AML-193 (cell line): Measurements from ENCODE around the gene VPS50.
"Not testable (repeated sequence)": the region's sequence is repeated elsewhere in the genome, so short reads cannot be mapped to it uniquely, and the experiment has no call there.

Experiments
- DNase-seq, 2 experiments: peaks; one replicate each; lab custom pipeline; 2025; lab: John Stamatoyannopoulos, UW

VPS50 gene

DNA sequence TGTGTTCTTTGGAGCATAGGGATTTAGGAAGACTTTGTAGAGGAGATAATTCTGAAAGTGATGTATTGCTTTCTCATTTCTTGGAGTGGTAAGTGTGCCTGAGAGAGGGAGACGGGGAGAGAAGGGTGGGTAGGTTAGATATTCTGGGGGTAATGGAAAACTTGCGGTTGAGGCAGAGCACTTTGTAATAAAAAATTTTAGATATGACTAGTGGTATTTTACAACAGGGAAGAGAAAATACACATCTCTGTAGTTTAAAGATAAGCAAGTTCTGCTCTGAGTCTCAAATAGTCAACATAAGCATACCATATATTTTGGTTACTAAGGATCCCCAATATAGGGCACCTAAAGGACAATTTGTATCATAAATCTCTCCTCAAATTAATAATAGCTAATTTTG is 6.6 kb downstream of the VPS50 start:
- no peak for DNase-seq

DNA sequence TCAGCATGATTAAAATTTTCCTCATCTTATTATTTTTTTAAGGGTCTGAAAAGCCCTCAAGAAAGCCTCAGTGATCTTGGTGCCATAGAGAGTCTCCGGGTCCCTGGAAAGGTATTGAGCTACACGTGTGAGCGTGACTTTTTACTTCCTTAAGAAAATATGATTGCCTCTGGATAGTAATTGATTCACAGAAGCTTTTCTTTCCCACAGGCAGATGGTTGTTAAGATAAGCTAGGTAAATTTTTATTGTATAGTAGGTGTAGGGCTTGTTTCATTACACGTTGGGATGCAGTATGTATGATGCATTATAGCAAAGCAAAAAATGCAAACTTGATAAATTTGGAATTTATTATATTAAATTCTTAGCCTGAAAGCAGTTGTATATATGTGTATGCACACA is 7.7 kb downstream of the VPS50 start:
- DNase-seq, result no peak

DNA sequence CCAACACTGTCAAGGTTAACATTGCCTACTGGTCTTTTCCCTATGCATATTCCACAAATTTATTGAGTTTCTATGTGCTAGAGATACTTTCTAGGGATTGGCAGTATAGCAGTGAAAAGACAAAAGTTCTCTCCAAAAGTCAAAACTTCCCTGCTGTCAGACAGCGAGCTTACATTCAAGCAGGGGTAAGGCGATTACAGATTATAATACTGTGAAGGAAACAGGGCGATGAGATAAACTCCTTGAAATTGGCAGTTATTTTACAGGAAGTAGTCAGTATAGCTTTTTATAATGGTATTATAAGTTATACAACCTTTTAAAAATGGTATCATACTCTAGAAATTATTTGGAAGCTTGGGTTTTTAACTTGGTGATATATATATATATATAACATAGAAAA is 9.9 kb downstream of the VPS50 start:
- DNase-seq, result no peak

DNA sequence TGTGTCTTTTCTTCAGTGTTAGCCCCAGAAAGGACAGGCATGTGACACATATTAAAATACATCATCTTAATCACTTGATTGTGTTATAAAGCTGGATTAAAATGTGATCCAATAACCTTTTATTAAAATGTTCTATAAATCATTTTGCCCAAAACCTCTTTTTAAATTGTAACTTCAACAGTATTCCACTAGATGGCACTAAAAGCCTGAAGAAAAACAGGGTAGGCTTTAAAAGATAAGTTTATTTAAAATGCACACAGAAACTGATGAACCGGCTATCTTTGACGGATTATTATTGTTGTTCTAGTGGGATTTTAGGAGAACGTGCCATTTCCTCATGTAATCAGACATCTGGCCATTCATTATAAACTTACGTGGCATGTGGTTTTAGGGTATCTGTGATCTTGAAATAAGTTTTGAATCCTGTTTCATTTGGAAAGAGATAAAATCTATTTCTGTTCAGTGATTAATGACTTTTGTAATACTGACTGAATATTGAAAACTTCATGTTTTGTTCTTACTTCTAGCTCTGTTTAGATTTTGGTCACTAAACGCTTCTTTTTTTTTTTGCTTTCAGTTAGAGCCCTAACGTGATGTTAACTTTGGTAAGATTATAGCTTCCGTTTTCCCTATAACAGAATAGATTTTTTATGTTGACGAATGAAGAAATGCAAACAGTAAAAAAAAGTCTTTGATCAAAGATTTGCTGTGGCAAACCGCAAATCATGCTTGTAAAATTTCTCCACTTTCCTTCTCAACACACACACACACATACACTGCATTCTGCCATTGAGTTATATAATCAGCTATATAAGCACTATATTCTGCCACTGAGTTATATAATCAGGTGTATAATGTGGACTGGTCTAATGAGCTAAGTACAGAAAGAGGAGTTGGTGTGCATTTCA is 13.6 kb downstream of the VPS50 start:
- peak; percentile 25 to 51 for DNase-seq

DNA sequence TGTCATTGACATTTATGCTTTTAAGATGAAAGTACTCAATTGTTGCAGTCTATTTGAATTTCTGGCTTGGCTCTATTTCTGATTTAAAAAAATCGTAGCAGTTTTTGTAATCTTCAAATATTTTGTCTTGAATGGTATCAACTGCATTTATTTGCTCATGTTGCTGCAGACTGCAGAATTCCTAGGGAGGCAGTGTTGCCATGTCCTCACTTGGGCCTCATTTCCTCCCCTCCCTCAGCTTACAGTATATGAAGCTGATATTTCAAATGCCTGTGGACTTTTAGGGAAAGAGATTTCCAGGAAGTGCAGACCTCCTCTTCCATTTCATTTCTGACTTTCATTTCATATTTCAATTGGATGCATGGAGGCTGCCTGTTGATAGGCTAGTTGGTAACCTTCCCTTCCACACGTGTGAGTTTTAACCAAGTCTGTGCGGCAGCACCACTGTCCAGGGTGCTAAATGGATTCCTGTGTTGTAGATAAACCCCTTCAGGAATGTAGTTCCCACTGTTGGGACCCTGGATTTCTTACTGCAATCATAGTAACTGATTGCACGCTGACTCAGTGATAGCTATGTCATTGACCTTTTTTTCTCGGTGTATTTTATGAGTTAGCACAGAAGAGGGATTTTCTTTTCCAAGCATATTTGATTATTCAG is 17.5 kb downstream of the VPS50 start:
- no peak for DNase-seq

DNA sequence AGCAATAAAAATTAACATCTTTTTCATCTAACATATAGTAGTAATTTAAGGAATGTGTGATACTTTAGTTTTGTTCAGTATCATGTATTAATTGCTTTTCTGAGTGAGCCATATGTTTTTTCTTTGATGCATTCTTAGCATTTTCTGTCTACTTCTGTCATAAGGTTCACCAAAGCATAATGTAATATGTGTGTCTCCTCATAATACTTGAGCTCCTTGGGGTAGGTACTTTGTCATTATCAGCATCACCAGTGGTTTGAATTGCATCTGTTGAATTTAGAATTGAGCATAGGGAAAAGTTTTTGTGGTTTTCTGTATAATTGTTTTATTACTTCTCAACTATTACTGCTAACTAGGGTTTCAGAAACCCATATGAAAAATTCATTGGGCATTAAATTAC is 26.5 kb downstream of the VPS50 start:
- DNase-seq, result no peak

DNA sequence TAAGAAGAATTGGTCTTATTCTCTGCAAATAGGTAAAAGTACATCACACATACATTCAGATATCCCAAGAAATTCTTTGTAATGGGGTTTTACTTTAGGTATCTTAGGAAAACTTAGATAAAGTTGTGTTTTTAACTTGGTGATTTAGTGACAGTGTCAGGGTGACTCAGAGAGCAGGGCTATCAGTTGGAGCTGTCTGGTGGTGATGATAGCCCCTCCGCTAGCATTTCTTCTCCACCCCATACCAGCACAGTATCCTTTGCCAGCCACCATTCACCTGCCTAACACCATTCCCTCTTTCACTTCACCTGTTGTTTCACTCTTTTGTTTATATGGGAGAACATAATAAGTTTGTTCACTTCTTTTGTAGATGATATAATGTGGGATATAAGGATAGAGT is 30.4 kb downstream of the VPS50 start:
- no peak for DNase-seq

DNA sequence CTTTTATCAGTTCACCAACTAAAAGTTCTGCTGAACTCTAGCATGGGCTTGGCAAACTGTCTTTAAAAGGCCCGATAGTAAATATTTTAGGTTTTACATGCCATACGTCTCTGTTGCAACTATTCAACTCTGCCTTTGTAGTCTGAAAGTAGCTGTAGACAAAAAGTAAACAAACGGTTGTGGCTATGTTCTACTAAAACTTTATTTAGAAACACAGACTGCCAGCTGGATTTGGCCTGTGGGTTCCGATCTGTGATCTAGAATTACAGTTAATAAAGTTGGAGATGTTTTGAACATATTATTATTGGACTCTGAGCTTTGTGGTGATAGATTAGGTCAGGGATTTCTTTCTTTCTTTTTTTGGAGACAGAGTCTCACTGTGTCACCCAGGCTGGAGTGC is 33.1 kb downstream of the VPS50 start:
- no peak for DNase-seq

DNA sequence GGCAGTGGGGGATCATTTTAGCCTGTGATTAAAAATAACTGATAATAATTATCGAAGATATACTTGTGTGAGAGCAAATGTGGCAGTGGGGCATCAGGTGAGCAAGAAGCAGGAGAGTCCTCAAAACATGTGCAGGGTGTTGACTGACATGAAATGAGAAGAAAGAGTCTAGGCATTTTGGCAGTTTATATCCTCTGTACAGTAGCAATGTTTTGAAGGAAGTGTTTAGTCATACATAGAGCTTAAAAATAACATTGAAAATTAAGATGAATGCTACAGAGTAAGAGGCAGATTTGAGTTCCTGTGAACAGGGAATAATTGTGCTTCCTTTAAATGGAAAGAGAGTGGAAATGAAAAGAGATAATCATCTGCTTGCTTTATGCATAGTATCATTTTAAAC is 47.4 kb downstream of the VPS50 start:
- DNase-seq, result no peak

DNA sequence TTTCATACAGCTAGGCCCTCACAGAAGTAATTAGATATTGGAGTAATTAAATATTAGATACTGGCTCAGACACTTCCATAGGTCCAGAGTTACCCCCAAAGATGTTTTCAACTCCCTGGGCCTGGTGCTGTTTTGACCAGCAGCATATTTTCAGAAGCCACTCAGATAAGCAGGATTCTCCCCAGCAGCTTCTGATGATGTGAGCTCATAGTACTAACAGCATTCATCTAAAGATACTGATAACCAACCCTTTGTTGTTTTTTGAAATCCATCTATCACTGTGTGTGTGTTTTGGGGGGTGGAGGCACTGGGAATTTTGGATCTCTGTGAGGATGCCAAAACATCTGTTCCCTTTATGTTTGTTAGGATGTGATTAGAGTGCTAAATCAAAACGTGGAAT is 52.7 kb downstream of the VPS50 start:
- DNase-seq, result no peak

DNA sequence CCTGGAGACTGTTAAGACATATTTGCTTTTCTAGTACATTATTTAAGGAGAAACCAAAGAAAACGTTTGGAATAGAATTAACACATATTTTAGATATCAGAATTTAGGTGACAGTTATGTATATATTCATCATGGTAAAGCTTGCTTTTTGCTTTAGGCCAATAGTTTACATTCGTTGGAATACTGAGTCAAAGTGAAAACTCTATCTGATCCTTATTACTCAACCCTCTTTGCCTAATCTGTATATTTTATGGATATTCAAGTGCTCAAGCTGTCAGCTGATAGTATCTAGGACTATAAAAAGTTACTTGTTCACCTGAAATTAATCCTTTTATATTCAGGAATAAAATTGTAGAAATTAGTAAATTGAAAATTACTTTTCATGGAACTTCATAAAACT is 61.1 kb downstream of the VPS50 start:
- DNase-seq, result no peak

DNA sequence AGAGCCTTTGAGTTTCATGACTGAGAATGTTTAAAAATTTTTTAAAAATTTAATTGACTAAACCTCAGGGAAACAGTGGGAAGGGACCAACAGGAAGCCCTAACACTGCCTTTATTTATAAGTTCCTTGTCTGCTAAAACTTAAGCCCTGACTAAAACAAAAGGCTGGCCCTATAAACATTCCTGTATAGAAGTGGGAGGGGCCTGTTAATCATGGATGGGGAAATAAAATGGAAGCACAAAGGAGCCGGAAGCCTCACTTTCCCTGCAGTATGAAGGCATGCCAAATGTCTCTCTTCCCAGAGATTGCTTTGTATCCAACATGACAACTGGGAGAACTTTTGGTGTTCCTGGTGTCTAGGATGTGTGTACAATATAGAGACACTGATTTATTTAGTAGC is 66.0 kb downstream of the VPS50 start:
- no peak for DNase-seq

DNA sequence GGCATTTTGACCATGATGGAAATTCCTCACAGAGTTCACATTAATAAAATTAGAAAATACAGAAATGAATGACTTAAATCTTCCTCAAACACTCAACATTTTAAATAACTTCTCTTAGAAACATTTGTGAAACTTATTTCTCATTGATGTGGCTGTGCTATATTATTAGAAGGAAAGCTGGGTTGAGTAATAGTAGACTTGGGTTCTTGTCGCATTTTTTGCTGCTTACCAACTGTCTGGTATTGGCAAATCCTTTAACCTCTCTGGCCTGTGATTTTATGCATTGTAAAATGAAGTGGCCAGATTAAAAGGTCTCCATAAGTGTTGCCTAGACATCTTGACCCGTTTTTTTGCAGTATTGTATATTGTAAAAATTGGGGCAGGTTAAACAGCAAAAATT is 66.5 kb downstream of the VPS50 start:
- DNase-seq, result no peak

DNA sequence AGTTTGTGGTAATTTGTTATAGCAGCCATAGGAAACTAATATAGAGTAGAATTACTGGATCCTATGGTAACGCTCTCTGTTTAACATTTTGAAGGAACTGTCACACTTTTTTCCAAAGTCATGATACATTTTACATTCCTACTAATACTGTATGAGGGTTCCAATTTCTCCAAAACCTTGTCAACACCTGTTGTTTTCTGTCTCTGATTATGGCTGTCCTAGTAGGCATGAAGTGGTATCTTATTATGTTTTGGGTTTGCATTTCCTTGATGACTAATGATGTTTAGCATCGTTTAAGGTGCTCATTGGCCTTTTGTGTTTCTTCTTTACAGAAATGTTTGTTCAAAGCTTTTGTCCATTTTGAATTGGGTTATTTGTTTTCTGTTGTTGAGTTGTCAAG is 69.6 kb downstream of the VPS50 start:
- DNase-seq, result no peak

DNA sequence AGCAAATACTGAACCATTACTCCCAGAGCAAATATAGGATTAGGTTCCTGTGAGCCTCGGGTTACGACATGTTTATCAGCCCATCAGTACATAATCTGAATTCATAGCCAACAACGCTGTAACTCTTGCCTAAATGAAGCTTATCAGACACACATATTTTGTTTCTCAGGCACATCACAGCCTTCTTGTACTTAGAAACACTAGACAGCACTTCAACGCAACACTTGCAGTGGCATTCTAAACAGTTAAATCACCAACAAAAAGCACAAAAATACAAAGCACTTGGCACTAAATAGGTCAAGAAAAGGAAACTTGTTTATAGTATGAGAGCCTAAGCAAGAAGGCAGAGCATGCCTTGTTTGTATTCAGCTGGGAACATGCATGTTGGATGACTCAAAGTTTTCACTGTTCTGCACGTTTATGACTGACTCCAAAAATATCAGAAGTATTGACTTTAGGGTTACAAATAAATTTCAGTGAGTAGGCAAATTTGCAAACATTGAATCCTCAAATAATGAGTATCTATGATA is 75.0 kb downstream of the VPS50 start:
- no peak for DNase-seq

DNA sequence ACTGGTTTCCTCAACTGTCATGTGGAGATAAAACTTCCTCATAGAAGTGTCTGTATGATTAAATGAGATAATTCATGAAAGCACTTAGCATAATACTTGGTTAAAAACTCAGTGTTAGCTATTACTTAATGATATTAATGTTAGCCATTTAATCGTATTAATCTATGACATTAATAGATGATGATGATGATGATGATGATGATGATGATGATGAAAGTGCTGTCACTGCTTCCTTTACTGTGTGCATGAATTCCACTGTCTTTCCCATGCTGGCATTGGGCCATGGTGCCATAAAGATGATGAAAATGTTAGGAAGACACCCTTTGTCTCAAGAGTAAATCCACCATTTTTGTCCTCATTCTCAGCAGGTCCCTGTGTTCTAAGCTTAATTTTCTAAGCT is 75.8 kb downstream of the VPS50 start:
- no peak for DNase-seq

DNA sequence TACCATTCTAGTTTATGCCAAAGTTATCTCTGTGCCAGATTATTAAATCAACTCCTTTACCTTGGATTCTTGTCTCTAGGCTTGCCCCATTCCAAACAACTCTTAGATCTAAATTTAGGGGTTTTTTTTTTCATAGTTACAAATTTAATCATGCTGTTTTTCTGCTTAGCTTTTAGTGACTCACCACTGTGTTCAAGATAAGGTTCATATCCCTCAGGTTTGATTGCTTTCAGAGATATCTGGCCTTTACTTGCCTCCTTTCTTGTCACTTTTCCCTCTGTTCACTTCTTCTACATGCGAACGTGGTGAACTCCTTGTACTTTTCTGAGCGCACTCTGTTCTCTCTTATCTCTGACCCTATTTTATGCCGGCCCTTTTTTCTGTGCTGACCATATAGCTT is 78.2 kb downstream of the VPS50 start:
- no peak for DNase-seq

DNA sequence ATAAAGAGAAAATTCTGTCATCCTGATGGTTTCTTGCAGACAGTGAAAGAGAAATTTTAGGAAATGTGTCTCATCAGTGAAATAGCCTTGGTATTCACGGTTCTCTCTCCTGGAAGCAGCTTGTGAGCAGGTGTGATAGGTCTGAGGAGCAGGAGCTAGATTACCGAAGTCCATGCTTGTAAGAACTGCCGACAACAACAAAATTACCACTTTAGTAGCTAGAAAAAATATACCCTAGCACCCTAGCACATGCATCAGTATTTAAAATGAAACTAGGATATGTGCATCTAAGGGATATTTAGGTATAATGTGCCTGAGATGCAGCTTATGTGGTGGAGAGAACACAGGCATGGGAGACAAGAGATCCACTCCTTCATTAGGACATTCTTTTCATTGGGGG is 82.3 kb downstream of the VPS50 start:
- DNase-seq, result no peak

DNA sequence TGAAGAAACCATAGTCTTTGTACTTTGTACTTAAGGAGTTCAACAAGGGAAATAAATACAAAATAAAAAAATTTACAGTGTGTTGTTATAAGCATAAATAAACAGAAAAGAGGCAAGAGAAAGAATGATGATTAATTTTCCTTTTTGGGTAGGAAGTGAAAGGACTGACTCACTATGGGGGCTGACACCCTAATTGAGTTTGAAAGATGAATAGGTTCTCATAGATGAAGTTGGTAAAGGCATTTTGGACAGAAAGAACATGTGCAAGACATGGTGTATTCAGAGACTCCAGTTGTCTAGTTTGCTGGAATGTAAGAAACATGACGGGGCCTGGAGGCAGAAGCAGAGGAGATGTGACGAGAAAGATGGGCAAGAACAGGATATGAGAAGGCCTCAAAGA is 83.7 kb downstream of the VPS50 start:
- DNase-seq, result no peak

DNA sequence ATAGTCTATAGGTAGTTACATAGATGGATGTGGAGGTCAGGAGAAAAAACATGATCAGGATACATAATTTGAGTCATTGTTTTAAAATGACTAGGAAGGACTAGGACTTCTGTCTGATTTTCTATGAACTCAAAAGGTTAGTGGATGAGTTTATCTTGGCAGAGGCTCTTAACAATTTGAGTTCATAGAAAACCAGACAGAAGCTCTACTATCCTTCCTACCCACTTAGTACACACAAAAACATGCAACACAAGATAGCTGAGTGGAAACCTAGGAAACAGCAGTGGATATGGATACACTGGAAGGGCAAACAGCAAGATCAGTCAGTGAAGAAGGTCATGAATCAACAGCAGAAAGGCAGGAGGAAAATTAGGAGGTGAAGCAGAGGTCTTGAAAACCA is 84.6 kb downstream of the VPS50 start:
- no peak for DNase-seq

DNA sequence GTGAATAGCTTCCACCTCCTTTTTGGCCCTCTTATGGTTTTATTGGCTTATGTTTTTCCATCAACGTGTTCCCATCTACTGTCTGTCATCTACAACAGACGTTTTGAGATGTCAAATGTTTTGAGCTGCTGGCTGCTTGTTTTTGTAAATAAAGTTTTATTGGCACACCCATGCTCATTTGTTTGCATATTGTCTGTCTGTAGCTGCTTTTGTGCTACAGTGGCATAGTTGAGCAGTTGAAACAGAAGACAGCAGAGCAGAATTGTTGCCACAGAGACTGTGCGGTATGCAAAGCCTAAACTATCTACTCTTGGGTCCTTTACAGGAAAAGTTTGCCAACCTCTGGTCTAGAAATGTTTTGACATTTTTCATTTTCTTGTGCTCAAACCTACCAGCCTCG is 88.7 kb downstream of the VPS50 start:
- no peak for DNase-seq

DNA sequence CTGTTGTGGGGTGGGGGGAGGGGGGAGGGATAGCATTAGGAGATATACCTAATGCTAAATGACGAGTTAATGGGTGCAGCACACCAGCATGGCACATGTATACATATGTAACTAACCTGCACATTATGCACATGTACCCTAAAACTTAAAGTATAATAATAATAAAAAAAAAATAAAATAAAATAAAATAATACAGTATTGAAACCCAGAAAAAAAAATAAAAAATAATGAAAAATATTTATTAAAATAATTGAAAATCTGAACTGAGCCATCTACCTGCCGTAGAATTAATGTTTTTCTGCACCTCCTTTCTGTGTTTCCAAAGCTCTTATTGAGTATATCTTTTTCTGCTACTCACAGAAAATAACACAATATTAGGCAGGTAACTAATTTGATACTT is 94.1 kb downstream of the VPS50 start:
- not testable (repeated sequence) for DNase-seq

DNA sequence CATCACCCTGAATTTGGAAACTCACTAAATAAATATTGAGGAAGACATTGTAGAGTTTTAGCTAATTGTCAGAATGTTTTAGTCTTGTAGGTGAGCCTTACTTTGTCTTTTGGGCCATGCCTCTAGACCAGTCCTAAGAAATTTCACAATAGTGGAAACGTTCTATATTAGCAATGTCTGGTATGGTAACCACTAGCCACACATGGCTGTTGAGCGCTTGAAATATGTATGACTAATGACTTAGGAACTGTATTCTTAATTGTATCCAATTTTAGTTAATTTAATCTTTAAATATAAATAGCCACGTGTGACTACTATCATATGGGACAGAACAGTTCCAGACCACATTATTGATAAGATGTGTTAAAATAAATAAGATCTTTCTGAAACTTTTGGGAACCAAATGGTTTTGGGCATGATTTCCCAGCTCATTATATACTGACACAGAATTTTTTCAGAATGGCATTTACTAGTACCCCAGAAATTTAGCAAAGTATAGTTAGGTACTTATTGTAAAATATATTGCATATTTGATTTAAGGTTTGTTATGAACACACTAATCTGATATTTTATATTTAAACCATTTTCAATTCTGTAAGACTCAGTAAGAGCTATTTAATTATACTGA is 95.0 kb downstream of the VPS50 start:
- DNase-seq, result no peak
